VCaP (cell line): ENCODE measurements around the gene IL17RD.

Source experiments
- H3K27ac ChIP-seq: fragments of 450-650 bp; 2 replicates; pipeline ENCODE4 v1.5.1; 2017
- CTCF ChIP-seq: fragments of 450-650 bp; conservative IDR thresholded peaks from 2 replicates; pipeline ENCODE4 v1.5.1; 2017; ENCODE audit warnings: mild to moderate bottlenecking, moderate library complexity

IL17RD gene

GRCh38 chr3:57100046-57100695 is 65.0 kb downstream of the IL17RD start:
- no peak overlapping the region for H3K27ac ChIP-seq
- peak; percentile 97 for TF ChIP-seq CTCF

- H3K27ac ChIP-seq = no peak overlapping the region
- TF ChIP-seq CTCF = no peak
These were observed 66.5 kb downstream of the IL17RD start for GRCh38 chr3:57098418-57099310.

- H3K27ac ChIP-seq = no peak overlapping the region
- TF ChIP-seq CTCF = no peak
These were observed 67.6 kb downstream of the IL17RD start for GRCh38 chr3:57097536-57097935.

GRCh38 chr3:57095363-57095762 is 69.8 kb downstream of the IL17RD start:
- H3K27ac ChIP-seq = no peak overlapping the region

GRCh38 chr3:57094575-57094974 is 70.6 kb downstream of the IL17RD start:
- no peak overlapping the region for H3K27ac ChIP-seq
- no peak for TF ChIP-seq CTCF

More at GRCh38 chr3:57095363-57095762, 69.8 kb downstream of the IL17RD start:
- TF ChIP-seq CTCF = no peak

- H3K27ac ChIP-seq = no peak overlapping the region
- no peak for TF ChIP-seq CTCF
These were observed 71.1 kb downstream of the IL17RD start for GRCh38 chr3:57093971-57094535.

GRCh38 chr3:57093489-57093888 is 71.7 kb downstream of the IL17RD start:
- TF ChIP-seq CTCF = no peak
- no peak overlapping the region for H3K27ac ChIP-seq
